ENCODE results near the gene CETN2. TPM values are rescaled to one million over a fixed set of nuclear protein-coding genes. Genes with fewer than 3 reads are reported as not detected.

Gene CETN2
- total RNA-seq, 4 donors from 2014 or later = 17.3 to 28.8 (median 19.7) TPM

DNA sequence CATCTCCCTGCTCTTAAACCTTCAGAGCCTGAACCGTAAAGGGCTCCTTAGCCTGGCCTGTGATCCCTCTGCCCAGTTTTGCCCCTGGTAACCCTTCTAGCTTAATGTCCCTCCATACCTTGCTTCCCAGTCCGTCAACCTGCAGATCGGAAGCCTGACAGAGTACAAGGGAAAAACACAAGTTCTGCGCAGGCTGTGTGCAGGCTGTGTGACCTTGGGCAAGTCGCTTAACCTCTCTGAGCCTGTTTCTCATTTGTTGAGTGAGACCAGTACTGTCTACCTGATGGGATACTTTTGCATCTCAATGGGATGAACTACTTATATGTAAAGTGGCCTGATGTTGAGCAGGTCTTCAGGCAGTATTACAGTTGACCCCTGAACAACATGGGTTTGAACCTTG is 2.0 kb upstream of the CETN2 start:
- DNase-seq (ENCODE audit: low spot score) (no peak), ATAC-seq (ENCODE audit: low FRiP score) (no peak)
- TF ChIP-seq, protein P1, sequence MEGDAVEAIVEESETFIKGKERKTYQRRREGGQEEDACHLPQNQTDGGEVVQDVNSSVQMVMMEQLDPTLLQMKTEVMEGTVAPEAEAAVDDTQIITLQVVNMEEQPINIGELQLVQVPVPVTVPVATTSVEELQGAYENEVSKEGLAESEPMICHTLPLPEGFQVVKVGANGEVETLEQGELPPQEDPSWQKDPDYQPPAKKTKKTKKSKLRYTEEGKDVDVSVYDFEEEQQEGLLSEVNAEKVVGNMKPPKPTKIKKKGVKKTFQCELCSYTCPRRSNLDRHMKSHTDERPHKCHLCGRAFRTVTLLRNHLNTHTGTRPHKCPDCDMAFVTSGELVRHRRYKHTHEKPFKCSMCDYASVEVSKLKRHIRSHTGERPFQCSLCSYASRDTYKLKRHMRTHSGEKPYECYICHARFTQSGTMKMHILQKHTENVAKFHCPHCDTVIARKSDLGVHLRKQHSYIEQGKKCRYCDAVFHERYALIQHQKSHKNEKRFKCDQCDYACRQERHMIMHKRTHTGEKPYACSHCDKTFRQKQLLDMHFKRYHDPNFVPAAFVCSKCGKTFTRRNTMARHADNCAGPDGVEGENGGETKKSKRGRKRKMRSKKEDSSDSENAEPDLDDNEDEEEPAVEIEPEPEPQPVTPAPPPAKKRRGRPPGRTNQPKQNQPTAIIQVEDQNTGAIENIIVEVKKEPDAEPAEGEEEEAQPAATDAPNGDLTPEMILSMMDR (IDR thresholded peaks at IDR 0.05) = no peak

DNA sequence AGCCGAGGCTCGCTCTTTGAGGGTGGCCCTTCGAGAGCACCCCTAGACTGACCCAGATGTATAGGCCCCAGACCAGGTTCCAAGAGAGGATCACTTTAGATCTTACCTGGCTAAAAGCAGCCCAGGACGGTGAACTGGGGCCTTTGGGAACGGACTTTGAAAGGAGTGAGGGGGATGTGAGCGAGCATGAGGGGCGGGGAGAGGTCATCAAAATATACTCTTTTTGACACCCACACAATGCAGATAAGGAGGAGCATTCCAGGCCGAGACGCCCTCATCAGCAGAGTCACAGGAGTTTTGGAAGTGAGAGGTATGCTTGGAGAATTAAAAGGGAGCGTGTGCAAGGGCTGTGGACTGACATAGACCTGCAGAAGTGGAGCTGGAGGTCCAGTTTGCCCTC is 834 bp upstream of the CETN2 start:
- no peak for DNase-seq (ENCODE audit: low spot score)
- no peak for ATAC-seq (ENCODE audit: low FRiP score)
- TF ChIP-seq, protein P1 (IDR thresholded peaks at IDR 0.05) = no peak

GRCh38 chrX:152824841-152825374 is 5.6 kb downstream of the CETN2 start:
- no peak for DNase-seq (ENCODE audit: low spot score)
- TF ChIP-seq, protein P1 (IDR thresholded peaks at IDR 0.05) = no peak
- ATAC-seq (ENCODE audit: low FRiP score) = no peak

DNA sequence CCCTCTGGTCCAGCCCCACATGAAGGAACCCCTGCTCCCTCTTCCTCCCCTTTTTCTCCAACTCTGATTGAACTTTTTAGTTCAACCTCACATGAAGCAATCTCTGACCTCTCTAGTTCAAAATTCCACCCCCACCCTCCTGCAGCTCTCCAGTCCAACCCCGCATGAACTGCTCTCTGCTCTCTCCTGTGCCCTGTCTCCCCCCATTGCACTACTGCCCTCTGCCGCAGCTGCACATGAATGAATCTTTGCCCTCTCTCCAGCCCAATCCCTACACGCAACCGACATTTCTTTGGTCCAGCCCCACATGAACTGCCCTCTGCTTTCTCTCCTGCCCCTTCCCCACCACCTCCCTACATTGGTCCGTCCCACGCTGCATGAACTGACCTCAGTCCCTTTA is 6.9 kb downstream of the CETN2 start:
- no peak for ATAC-seq (ENCODE audit: low FRiP score)
- TF ChIP-seq, protein P1 (IDR thresholded peaks at IDR 0.05) = no peak
- no peak for DNase-seq (ENCODE audit: low spot score)

DNA sequence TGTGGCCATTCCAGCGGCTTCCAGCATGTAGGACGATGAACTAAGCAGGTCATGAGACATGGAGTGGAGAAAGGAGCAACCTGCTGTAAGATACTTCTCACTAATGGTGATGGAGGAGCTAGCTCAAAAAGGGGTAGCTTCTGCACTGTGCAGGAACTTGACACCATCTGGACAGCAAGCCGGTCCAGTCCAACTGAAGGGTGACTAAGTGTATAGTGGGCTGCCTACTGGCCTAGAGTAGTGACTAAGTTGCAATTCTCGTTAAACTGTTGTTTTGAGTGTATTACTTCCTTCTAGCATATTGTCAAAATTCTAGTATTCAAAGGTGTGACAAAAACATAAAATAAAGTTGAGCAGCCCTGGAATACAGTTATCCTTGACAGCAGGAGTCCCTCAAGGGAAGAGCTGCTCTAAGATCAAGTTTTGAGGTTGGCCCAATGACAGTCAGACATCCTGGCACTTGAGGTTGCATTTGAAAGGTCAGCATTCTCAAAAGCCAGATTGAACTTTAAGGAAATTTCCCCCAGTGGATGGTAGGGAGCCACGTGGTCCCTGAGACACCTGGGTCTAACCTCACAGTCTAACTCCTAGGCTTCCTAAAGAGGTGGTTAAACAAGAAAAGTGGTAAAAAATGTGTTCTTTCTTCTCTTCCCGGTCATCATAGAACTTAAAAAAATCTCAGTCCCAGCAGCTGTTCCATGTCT is 8.0 kb downstream of the CETN2 start:
- TF ChIP-seq, protein P1 (IDR thresholded peaks at IDR 0.05) = no peak
- DNase-seq (ENCODE audit: low spot score) (no peak), ATAC-seq (ENCODE audit: low FRiP score) (no peak)

- DNase-seq (ENCODE audit: low spot score) = no peak
- ATAC-seq (ENCODE audit: low FRiP score) = no peak
- TF ChIP-seq, protein P1 (IDR thresholded peaks at IDR 0.05) = no peak
Observed at GRCh38 chrX:152821145-152821765, 9.3 kb downstream of the CETN2 start.

DNA sequence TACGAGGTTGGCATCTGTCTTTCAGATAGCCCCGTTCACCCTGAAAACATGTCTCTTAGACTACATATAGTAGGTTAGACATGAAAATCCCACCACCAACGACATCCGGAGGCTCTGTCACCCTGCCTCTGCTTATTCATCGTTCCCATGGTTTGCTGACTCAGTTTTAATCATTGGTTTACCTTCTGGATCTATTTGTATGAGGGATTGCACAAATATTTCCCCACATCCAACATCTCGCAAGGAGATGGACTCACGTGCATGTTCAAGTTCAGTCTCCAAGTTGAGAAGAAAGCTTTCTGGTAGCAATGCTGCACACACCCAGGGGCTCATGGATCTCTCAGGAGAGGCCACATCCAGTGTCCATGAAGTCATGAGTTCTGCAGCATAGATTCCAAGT is 10.8 kb downstream of the CETN2 start:
- TF ChIP-seq, protein P1 (IDR thresholded peaks at IDR 0.05) = no peak
- ATAC-seq (ENCODE audit: low FRiP score) (no peak), DNase-seq (ENCODE audit: low spot score) (no peak)

Data from omental fat pad (tissue), 4 donors.